HG03571 (cell line): Measurements from ENCODE around the gene RENBP.

ENCODE experiments used
- ATAC-seq: cut with Tn5 transposase; IDR thresholded peaks from one replicate; pipeline ENCODE4 v1.9.1; 2021; ENCODE audit not compliant: unreplicated experiment

Gene RENBP

GRCh38 chrX:153934148-153934761 lies 10.2 kb downstream of the RENBP start:
- ATAC-seq: peak; percentile 2

GRCh38 chrX:153933748-153934147 lies 10.7 kb downstream of the RENBP start:
- no peak for ATAC-seq

- ATAC-seq: no peak
These were observed 12.1 kb downstream of the RENBP start for GRCh38 chrX:153932220-153932915.

- ATAC-seq: no peak
These were observed 12.7 kb downstream of the RENBP start for GRCh38 chrX:153931748-153932147.

- ATAC-seq: no peak
These were observed 13.3 kb downstream of the RENBP start for GRCh38 chrX:153931151-153931550.

GRCh38 chrX:153930011-153930910 lies 14.2 kb downstream of the RENBP start:
- no peak for ATAC-seq

- no peak for ATAC-seq
These were observed 14.9 kb downstream of the RENBP start for GRCh38 chrX:153929576-153929975.

- ATAC-seq: no peak
These were observed 15.6 kb downstream of the RENBP start for GRCh38 chrX:153928846-153929245.

GRCh38 chrX:153927922-153928760 lies 16.3 kb downstream of the RENBP start:
- peak; percentile 59 for ATAC-seq

- no peak for ATAC-seq
These were observed 16.8 kb downstream of the RENBP start for GRCh38 chrX:153927672-153927921.

- peak; percentile 36 for ATAC-seq
These were observed 17.4 kb downstream of the RENBP start for GRCh38 chrX:153926858-153927671.

- peak; percentile 4 for ATAC-seq
These were observed 17.9 kb downstream of the RENBP start for GRCh38 chrX:153926552-153926857.

GRCh38 chrX:153925739-153926551 lies 18.5 kb downstream of the RENBP start, which contains the start of gene ARHGAP4:
TSS of gene ARHGAP4 (minus strand) at chrX:153926264. CDS start at chrX:153926202, 62 bp downstream.
- no peak for ATAC-seq

- ATAC-seq: no peak
These were observed 19.1 kb downstream of the RENBP start for GRCh38 chrX:153925387-153925738.

- no peak for ATAC-seq
These were observed 20.1 kb downstream of the RENBP start for GRCh38 chrX:153924149-153924861.

GRCh38 chrX:153922932-153923857 lies 21.2 kb downstream of the RENBP start:
- no peak for ATAC-seq

- ATAC-seq: no peak
These were observed 22.7 kb downstream of the RENBP start for GRCh38 chrX:153921511-153922446.
